PC-3 (cell line): ENCODE data around the gene ACSS3.

Experiments
- CTCF ChIP-seq: fragments of 300-600 bp; sonication (generic); conservative IDR thresholded peaks from 2 replicates; pipeline ENCODE4 v1.5.1; 2017; ENCODE audit warnings: antibody characterized with exemption, low read depth, mild to moderate bottlenecking, low read length
- EZH2 ChIP-seq: fragments of 300-600 bp; sonication (generic); IDR thresholded peaks from one replicate; pipeline ENCODE4 v1.6.1; 2017; ENCODE audit warnings: antibody characterized with exemption, mild to moderate bottlenecking, low read length; ENCODE audit not compliant: unreplicated experiment
- EZH2phosphoT487 ChIP-seq: fragments of 300-600 bp; sonication (generic); IDR thresholded peaks from 2 replicates; pipeline ENCODE4 v1.6.1; 2018; ENCODE audit warnings: mild to moderate bottlenecking, antibody characterized with exemption, low read length, borderline replicate concordance

- TF ChIP-seq CTCF: no peak
- no peak for TF ChIP-seq EZH2
- no peak for TF ChIP-seq EZH2phosphoT487
These were observed 17.8 kb downstream of the ACSS3 start for GRCh38 chr12:81095501-81096232.
